ENCODE results near the gene TNNT1. TPM values are rescaled to one million over a fixed set of nuclear protein-coding genes. Genes with fewer than 3 reads are reported as not detected.
"Not testable (repeated sequence)": the region's sequence is repeated elsewhere in the genome, so short reads cannot be mapped to it uniquely, and the experiment has no call there.

TNNT1 gene
- total RNA-seq, 4 donors from 2014 or later = 0.90 to 1.5 TPM; not detected in 2

DNA sequence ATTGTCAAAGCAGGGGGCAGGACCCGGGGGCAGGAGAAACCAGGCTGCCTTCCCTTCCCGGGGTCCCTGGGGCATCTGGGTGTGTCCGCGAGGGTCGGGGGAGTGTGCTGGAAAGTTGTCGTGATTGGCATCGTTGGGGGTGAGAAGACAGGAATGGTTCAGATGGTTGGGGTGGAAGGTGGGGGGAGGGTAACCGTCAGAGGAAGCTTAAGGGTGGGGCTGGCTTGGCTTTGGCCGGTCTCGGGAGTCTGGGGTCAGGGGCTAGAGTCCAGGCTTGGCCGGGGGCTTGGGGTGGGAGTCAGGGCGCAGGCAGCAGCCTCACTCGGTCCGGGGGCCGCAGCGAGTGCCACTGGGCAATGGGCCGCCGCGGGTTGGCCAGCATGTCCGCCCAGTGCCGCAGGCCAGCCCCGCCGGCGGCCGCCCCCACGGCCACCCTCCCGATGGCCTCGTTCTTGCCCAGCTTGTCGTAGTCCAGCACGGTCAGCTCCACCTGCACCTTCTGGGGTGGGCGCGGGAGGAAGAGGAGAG lies 24.2 kb upstream of the TNNT1 start:
- no peak for DNase-seq (ENCODE audit: low spot score in 2 of 2)
- H3K27me3 ChIP-seq = peaks cover 0 to 100% of the 10 kb centered on the region in 2 donors
- no peak overlapping the region for H3K27ac ChIP-seq
- H3K4me1 ChIP-seq = peaks cover 0 to 21% (median 6%) of the 10 kb centered on the region in 4 donors
- TF ChIP-seq POLR2A (IDR thresholded peaks at IDR 0.05) (no peak), CTCF (IDR thresholded peaks at IDR 0.05) (no peak), EP300 (IDR thresholded peaks at IDR 0.05) (no peak)
- peak overlapping the region in 2 of 4 donors; percentile 32 to 34 for H3K4me3 ChIP-seq
- 2 to 4% methylated on average over 20 to 22 of the region's 32 CpGs for WGBS, 2 donors
- H3K9me3 ChIP-seq = no peaks in the 10 kb centered on the region
- H3K36me3 ChIP-seq = no peaks in the 10 kb centered on the region

GRCh38 chr19:55172741-55173140 lies 23.7 kb upstream of the TNNT1 start:
- no peak for TF ChIP-seq EP300 (IDR thresholded peaks at IDR 0.05)
- TF ChIP-seq CTCF (IDR thresholded peaks at IDR 0.05) = no peak
- TF ChIP-seq POLR2A (IDR thresholded peaks at IDR 0.05) = no peak
- Histone ChIP-seq H3K4me1 (peaks cover 0 to 21% (median 6%) of the 10 kb centered on the region in 4 donors), H3K4me3 (no peak overlapping the region), H3K27ac (no peak overlapping the region), H3K27me3 (peaks cover 0 to 100% of the 10 kb centered on the region in 2 donors), H3K36me3 (no peaks in the 10 kb centered on the region), H3K9me3 (no peaks in the 10 kb centered on the region)
- DNase-seq (ENCODE audit: low spot score in 2 of 2) = no peak
- 6 to 17% methylated on average over 12 of the region's 12 CpGs for WGBS, 2 donors

GRCh38 chr19:55172318-55172717 lies 23.3 kb upstream of the TNNT1 start:
- not testable (repeated sequence) for H3K9me3 ChIP-seq; DNase-seq (ENCODE audit: low spot score in 2 of 2); H3K36me3 ChIP-seq; H3K27ac ChIP-seq; H3K4me3 ChIP-seq
- H3K27me3 ChIP-seq = peaks cover 0 to 100% of the 10 kb centered on the region in 2 donors
- peaks cover 0 to 22% (median 6%) of the 10 kb centered on the region in 4 donors for H3K4me1 ChIP-seq
- 49 to 55% methylated on average over 9 of the region's 9 CpGs for WGBS, 2 donors

GRCh38 chr19:55171440-55171839 lies 22.4 kb upstream of the TNNT1 start:
- Histone ChIP-seq H3K27me3 (peaks cover 0 to 100% of the 10 kb centered on the region in 2 donors), H3K36me3 (no peaks in the 10 kb centered on the region)
- 75 to 79% methylated on average over 5 of the region's 5 CpGs for WGBS, 2 donors

GRCh38 chr19:55169136-55169535 lies 20.1 kb upstream of the TNNT1 start:
- Histone ChIP-seq H3K4me3 (no peak overlapping the region), H3K27me3 (peaks cover 0 to 99% of the 10 kb centered on the region in 2 donors), H3K36me3 (no peaks in the 10 kb centered on the region), H3K9me3 (no peaks in the 10 kb centered on the region), H3K27ac (no peak overlapping the region), H3K4me1 (peaks cover 0 to 31% (median 9%) of the 10 kb centered on the region in 4 donors)
- no peak for TF ChIP-seq EP300 (IDR thresholded peaks at IDR 0.05)
- TF ChIP-seq CTCF (IDR thresholded peaks at IDR 0.05) = no peak
- no peak for TF ChIP-seq POLR2A (IDR thresholded peaks at IDR 0.05)
- WGBS, 2 donors = 66 to 70% methylated on average over 4 of the region's 4 CpGs
- no peak for DNase-seq (ENCODE audit: low spot score in 2 of 2)

More at GRCh38 chr19:55171440-55171839, 22.4 kb upstream of the TNNT1 start:
- Histone ChIP-seq H3K4me1 (peaks cover 0 to 31% (median 7%) of the 10 kb centered on the region in 4 donors), H3K27ac (no peak overlapping the region), H3K4me3 (no peak overlapping the region), H3K9me3 (no peaks in the 10 kb centered on the region)
- TF ChIP-seq EP300 (IDR thresholded peaks at IDR 0.05) (no peak), CTCF (IDR thresholded peaks at IDR 0.05) (no peak), POLR2A (IDR thresholded peaks at IDR 0.05) (no peak)
- no peak for DNase-seq (ENCODE audit: low spot score in 2 of 2)

Measured in tibial nerve (tissue), 4 donors.